GM21528 (cell line): Measurements from ENCODE around the gene ATG2B.

Experiments used
- ATAC-seq: cut with Tn5 transposase; IDR thresholded peaks from one replicate; pipeline ENCODE4 v1.9.1; 2021; ENCODE audit warnings: mild to moderate bottlenecking, moderate library complexity; ENCODE audit not compliant: unreplicated experiment, low FRiP score

ATG2B gene

DNA sequence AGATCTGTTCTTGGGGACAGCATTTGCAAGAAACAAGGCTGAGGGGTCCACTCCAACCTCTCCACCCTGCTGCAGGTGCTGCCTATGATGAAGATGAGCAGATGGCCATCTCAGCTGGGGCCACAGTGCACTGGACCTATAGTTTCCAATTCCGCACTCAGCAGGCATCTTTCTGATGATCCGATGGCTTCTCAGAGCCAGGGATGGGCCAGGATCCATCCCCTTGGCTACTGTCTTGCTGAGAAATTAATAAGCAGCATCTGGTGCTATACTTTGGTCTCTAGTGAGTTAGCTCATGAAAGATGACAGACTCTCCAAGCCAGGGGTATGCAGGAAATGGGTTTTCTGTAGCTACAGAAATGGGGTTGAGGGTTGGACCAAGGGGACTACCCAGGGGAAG lies 125.5 kb downstream of the ATG2B start:
- ATAC-seq = no peak

- no peak for ATAC-seq
Measured at GRCh38 chr14:96235426-96235825, 127.7 kb downstream of the ATG2B start.

DNA sequence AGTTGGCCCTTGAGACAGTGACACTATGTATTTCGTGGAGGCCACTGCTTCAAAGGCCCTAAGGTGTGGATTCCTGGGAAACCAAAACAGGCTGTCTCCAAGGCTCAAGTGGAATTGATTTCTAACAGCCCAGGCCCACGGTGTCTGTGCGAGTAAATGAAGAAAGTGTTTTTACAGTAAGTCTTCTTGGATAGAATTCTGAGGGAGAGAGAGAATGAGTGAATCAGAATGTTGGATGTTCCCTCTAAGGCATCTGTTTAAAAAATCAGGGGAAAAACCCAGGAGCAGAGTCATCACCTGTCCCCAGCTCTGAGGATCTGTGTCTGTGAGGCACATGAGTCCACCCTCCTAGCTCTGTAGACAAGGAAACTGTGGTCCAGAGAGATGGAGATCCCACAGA lies 129.5 kb downstream of the ATG2B start:
- no peak for ATAC-seq

DNA sequence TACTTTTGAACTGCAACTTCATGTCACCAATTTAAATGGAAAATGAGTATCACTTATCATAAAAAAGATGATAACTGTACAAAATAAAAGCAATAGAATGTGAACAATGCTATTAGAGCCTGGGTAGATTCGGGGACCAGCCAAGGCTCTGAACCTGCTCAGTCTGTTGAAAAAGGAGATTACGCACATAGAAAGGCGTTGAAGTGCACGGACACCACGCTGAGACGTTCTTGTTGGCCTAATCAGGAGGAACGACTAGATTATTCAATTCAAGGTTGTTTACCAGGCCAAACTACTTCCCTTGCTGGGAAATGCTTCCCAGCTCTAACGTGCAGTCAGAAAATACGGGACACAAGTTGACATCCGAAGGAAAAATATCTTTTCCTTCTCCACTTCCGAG lies 130.6 kb downstream of the ATG2B start:
- no peak for ATAC-seq

GRCh38 chr14:96231526-96232130 lies 131.5 kb downstream of the ATG2B start:
- no peak for ATAC-seq

GRCh38 chr14:96231056-96231455 lies 132.1 kb downstream of the ATG2B start:
- ATAC-seq = no peak

DNA sequence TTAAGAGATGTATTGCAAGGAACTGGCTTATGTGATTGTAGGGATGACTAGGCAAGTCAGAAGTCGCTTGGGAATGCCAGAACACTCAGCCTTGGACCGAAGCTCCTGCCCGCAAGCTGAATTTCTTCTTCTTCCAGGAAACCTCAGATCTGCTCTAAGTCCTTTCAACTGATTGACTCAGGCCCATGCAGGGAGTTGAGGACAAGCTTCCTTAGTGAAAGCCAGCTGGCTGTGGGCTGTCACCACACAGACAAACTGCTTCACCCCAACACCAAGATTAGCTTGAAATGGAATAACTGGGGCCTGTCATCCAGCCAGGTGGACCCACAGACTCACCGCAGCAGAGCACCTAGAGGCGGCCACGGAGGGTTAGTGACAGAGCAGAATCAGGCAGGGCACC lies 133.8 kb downstream of the ATG2B start:
- no peak for ATAC-seq
